ENCODE results near the gene SCT.
"Not testable (repeated sequence)": the region's sequence is repeated elsewhere in the genome, so short reads cannot be mapped to it uniquely, and the experiment has no call there.

- not testable (repeated sequence) for TF ChIP-seq CTCF (IDR thresholded peaks at IDR 0.05); REST (IDR thresholded peaks at IDR 0.05; ENCODE audit: insufficient read depth in 1 of 2, low read depth in 2 of 2, low read length in 1 of 2); POLR2AphosphoS5 (IDR thresholded peaks at IDR 0.05; ENCODE audit: low read depth, low read length); SIN3A (IDR thresholded peaks at IDR 0.05; ENCODE audit: borderline replicate concordance, insufficient read depth, low read depth, low read length)
Observed at GRCh38 chr11:653136-653535, 26.2 kb upstream of the SCT start.

All from Panc1 (cell line).